GM19397 (cell line): ENCODE results near the gene BLVRA.

Experiments used
- ATAC-seq: cut with Tn5 transposase; IDR thresholded peaks from one replicate; pipeline ENCODE4 v1.9.1; 2021; ENCODE audit warnings: mild to moderate bottlenecking, moderate library complexity; ENCODE audit not compliant: unreplicated experiment

BLVRA gene

DNA sequence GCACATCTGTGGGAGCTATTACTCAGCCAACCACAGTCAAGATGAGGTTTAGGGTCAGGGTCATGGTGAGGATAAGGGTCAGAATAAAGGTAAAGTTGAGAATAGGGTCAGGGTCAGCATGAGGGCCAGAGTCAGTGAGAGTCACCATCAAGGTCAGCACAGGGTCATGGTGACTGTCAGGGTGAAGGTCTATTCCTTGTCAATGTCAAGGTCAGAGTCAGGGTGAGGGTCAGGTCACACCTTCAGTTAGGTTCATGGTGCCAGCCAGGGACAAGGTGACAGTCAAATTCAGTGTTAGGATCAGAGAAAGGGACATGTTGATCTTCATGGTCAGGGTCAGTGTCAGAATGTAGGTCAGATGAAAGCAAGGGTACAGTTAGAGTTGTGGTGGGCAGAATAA, 96.7 kb downstream of the BLVRA start:
- ATAC-seq, result no peak

DNA sequence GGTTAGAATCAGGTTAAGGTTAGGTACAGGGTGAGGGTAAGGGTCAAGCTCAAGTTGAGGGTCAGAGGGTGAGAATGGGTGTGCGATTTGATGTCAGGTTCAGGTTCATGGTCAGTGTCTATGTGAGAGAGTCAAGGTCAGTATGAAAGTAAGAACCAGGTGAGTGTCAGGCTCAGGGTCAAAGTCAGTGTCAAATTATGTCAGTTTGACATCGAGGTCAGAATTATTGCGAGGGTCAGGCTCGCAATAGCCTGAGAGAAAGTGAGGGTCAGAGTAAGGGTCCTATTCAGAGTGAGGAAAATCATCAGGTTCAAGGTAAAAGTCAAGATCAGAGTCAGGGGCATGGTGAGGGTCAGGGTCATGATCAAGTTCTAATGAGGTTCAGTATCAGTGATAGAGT, 97.8 kb downstream of the BLVRA start:
- no peak for ATAC-seq
